ENCODE results near the gene TOR4A.
"Not testable (repeated sequence)": the region's sequence is repeated elsewhere in the genome, so short reads cannot be mapped to it uniquely, and the experiment has no call there.

Gene TOR4A

DNA sequence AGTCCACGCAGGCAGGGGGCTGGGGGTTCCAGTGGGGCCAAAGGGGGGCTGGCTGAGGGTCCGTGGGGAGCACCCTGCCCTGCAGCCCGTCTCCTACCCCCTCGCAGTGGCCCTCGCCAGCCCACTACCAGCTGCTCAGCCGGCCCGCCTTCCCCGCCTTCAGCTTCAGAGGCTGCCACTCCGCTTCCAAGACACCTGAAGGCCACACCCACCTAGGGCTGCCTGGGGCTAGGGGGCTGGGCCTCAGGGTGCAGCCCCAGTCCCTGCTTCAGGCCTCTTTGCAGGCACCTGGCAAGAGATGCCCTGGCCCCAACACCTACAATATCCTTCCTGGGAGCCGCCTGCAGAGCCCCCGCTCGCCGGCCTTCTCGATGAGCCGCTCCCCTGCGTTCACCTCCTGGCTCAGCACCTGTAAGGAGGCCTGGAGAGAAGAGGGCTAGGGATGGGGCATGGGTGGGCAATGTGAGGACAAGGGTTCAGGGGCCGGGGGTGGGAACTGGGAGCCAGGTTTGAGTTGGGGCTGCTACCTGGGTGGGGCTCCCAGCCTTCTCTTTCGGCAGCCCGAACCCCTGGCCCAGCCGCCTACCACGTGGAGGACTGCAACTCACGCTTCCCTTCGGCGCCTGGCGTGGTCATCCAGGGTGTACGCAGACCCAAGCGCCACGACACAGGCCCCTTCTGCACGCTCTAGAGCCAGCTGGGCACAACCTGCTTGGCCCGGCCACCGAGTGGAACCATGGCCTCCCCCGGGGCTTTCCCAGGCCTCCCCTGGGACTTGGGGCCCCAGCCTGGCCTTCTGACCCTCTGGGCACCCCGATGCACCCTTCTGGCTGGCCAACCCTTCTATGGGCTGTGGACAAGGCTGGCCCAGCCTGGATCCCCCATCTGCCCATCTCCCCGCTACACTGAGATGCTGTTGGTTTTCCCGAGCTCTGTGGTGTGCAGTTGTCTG lies 24.7 kb upstream of the TOR4A start:
- DNase-seq (ENCODE audit: low read depth in 2 of 2): no peak

- DNase-seq (ENCODE audit: low read depth in 2 of 2): no peak
Observed at GRCh38 chr9:137253717-137254623, 23.6 kb upstream of the TOR4A start.

DNA sequence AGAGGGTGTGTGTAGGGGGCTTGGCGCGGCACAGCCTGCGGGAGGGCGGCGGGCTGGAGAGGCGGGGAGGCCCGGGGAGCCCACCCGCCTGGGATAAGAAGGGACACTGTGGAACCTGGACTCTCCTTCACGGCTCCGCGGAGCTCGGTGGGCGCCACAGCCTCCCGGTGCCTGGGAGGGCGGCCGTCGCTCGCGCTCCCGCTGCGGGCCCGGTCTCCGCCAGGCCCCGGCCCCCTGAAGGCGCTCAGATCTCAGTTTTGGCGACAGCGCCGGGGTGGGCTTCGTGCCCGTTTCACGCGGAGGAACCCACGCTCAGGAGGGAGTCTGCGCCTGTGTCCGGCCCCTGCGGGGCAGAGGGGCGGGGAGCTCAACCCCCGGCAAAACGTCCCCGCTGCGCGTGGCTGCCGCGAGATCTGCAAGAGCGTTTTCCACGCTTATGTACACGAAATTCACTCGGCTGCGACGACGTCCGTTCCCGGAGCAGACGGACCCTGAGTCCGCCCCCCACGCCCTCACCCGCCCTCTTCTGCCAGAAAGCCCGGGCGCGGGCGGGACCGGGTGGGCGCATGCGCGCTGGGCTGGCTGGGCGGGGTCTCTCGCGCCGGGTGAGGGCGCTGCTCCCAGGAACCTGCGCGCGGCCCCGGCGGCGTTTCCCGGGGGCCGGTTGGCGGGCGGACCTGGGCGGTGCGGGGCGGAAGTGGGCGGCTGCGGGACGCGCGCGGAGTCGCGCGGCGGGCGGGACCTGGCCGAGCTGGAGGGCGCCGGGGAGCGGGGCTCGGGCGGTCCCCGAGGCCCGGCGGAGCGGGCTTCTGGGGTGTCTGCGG lies 22.7 kb upstream of the TOR4A start, which contains the start of gene NELFB:
NELFB (plus strand) TSS at position 704 of the 824 bp plus-strand sequence.
- DNase-seq (ENCODE audit: low read depth in 2 of 2): peak; percentile 98 to 99

GRCh38 chr9:137255448-137256114 lies 21.9 kb upstream of the TOR4A start:
- DNase-seq (ENCODE audit: low read depth in 2 of 2): no peak

DNA sequence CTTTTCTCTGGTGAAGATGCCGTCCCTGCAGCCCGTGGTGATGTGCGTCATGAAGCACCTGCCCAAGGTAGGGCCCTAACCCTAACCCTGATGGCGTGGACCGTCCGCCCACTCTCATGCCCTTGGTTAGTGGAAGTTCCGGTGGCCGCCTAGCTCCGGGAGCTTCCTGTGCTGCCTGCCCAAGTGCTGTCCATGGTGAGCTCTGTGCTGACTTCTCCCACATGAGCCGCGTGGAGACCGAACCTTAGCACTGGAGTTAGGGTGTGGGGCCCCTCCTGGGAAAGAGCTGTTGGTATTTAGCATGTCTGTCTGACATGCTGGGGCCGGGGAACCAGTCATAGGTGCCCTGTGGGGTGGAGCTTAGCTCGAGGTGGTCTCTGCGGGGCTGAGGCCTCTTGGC lies 21.2 kb upstream of the TOR4A start:
- no peak for DNase-seq (ENCODE audit: low read depth in 2 of 2)

DNA sequence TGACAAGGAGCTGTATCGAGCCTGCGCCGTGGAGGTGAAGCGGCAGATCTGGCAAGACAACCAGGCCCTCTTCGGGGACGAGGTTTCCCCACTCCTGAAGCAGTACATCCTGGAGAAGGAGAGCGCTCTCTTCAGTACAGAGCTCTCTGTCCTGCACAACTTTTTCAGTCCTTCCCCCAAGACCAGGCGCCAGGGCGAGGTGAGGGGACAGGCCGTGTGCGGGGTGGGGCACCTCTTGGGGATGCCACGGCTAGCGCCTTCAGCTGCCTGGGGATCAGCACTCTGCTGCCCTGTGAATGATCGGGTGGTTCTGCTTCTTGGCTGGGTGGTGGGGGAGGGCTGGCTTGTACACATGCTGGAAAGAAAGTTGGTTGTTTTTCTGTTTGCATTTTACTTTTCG lies 20.7 kb upstream of the TOR4A start:
- no peak for DNase-seq (ENCODE audit: low read depth in 2 of 2)

DNA sequence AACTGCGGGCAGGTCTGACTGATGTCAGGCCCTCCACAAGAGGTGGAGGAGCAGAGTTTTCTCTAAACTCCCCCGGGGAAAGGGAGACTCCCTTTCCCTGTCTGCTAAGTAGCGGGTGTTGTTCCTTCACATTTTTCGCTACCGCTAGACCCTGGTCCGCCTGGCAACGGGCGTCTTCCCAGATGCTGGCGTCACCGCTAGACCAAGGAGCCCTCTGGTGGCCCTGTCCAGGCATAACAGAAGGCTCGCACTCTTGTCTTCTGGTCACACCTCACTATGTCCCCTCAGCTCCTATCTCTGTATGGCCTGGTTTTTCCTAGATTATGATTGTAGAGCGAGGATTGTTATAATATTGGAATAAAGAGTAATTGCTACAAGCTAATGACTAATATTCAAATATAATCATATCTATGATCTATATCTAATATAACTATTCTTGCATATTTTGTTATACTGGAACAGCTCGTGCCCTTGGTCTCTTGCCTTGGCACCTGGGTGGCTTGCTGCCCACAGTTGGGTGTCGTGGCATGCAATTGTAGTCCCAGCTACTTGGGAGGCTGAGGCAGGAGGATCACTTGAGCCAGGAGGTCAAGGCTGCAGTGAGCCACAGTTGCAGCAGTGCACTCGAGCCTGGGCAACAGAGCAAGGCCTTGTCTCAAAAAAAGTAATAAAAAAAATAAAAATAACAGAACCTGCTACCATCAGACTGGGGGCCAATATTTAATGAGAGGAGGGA lies 15.2 kb upstream of the TOR4A start:
- not testable (repeated sequence) for DNase-seq (ENCODE audit: low read depth in 2 of 2)

- DNase-seq (ENCODE audit: low read depth in 2 of 2): no peak
Observed at GRCh38 chr9:137262909-137263285, 14.6 kb upstream of the TOR4A start.

- no peak for DNase-seq (ENCODE audit: low read depth in 2 of 2)
Observed at GRCh38 chr9:137263506-137263905, 14.0 kb upstream of the TOR4A start.

DNA sequence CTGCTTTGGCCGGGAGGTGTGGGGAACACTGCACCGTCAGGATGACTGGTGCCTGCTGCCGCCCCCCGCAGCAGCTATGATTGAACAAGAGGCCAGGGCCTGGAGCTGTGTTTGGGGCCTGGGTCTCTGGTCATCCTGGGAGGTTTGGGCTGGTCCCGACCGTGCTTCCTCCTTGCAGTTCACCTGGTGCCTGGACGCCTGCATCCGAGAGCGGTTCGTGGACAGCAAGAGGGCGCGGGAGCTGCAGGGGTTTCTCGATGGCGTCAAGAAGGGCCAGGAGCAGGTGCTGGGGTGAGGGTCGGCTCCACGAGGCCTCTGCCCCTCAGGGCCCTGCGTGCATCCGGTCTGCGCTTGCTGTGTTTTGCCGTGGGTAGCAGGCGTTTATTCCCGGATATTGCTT lies 13.5 kb upstream of the TOR4A start:
- no peak for DNase-seq (ENCODE audit: low read depth in 2 of 2)

DNA sequence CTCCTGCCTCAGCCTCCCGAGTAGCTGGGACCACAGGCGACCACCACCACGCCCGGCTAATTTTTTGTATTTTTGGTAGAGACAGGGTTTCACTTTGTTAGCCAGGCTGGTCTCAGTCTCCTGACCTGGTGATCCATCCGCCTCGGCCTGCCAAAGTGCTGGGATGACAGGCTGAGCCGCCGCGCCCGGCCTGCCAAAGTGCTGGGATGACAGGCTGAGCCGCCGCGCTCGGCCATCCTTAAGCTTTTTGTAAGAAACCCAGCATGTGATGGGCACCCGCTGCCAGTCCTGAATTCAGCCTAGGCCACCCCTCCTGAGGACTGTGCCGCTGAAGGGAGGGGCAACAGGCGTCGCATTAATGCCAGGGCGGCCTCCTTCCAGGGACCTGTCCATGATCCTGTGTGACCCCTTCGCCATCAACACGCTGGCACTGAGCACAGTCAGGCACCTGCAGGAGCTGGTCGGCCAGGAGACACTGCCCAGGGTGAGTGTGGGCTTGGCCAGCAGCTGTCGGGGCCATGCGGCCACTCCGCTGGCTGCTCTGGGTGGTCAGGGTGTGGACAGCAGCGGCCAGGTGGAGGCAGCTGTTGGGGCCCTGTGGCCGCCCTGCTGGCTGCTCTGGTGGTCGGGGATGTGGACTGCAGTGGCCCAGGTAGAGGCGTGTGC lies 11.9 kb upstream of the TOR4A start:
- DNase-seq (ENCODE audit: low read depth in 2 of 2): no peak

DNA sequence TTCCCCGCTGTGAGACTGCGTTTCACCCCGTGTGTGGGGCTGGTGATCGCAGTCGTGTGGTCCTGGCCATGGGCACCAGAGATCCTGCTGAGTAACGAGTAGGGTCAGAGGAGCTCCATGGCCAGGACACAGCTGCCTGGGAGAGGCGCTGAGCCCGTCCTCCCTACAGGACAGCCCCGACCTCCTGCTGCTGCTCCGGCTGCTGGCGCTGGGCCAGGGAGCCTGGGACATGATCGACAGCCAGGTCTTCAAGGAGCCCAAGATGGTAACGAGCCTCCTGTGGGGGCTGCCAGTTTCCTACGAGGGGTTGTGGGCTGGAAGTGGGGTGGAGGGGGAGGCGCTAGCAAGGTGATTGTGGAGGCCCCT lies 11.4 kb upstream of the TOR4A start:
- DNase-seq (ENCODE audit: low read depth in 2 of 2): no peak

- DNase-seq (ENCODE audit: low read depth in 2 of 2): no peak
Observed at GRCh38 chr9:137266585-137267453, 10.7 kb upstream of the TOR4A start.

DNA sequence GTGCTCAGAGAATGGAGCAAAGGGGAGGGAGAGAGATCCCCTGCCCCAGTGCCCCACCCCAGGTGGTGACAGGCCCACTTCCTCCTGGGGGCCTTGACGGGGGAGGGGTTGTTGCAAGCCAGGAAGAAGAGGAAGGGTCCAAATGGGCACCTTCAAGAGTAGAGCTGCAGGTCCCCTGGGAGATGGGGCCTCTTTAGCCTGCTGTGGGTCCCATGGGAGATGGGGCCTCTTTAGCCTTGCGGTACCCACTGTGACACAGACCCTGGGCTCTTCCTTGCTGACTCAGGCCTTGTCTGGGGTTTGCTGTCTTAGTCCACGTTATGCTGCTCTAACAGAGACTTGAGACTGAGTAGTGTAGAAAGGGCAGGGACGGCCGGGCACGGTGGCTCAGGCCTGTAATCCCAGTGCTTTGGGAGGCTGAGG lies 9.6 kb upstream of the TOR4A start:
- DNase-seq (ENCODE audit: low read depth in 2 of 2): no peak

- no peak for DNase-seq (ENCODE audit: low read depth in 2 of 2)
Observed at GRCh38 chr9:137268538-137269201, 8.9 kb upstream of the TOR4A start.

DNA sequence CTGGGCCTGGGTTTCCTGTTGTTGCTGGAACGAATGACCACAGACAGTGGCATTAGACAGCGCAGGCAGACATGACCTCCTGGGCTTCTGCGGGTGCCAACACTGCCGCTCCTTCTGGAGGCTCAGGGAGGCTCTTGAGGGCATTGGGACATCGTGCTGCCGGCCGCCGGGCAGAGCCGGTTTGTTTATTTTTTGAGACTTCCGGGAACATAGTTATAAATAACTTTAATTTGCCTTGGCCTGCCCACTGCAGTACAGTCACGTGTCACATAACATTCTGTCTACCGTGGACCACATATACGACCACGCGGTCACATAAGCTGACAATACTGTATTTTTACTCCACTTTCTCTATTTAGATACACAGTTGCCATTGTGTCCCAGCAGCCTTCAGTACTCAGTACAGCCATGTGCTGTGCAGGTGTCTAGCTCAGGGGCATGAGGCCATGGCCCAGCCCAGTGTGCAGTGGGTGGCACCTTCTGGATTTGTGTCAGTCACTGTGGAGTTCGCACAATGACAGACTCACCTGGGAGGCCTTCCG lies 8.2 kb upstream of the TOR4A start:
- DNase-seq (ENCODE audit: low read depth in 2 of 2): no peak

DNA sequence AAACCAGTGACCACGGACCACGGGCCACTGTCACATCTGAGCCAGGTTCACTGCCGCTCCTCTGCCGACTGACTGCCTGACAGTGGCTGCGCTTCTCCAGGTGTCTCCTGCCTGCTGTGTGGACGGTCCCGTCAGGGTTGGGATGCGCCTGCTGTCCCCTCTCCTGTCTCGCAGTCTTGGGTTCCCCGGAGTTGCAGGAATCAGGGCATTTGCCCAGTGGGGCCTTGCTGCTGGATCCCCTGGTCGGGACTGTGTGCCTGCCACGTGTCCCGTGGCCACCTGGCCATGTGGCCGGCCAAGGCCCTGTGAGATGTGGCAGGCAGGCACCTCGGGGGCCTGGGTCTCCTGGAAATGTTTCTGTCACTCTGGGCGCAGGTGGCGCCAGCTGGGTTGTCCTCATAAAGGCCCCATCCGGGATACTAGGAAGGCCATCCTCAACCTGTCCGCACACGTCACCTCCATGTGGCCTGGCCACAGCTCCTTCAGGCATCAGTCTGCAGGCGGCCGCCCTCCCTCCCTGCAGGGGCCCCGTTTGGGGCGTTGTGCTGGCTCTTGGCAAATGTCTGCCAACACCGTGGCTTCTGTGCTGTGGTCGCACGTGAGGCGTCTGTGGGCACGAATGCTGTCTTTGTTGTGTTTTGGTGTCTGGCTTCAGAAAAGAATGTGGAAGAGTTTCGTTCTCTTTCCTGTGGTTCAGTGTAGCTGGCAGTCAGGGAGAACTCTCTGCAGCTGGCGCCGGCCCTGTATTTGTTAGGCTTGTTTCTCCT lies 6.4 kb upstream of the TOR4A start:
- no peak for DNase-seq (ENCODE audit: low read depth in 2 of 2)

Measured in stimulated activated CD4-positive, alpha-beta T cell treated with anti-CD3 and anti-CD28 coated beads, Interleukin-1b, Interleukin-23, amount 100 ng/mL, for 4 hours (primary cell).